HL-60 (cell line): ENCODE results near the gene TESK2.
A peak's percentile ranks its signal among the peaks of the same experiment; 100 is the strongest.

Experiments used
- DNase-seq, 2 experiments: peaks; one replicate each; pipeline ENCODE4 v3.0.0-alpha.2; 2010 to 2020; ENCODE audit warnings: low read depth in 1 of 2, low spot score in 1 of 2
- H3K27ac ChIP-seq: fragments of 250-450 bp; sonication (Bioruptor Pico); replicated peaks from 2 replicates; pipeline ENCODE4 v1.5.1; 2020; ENCODE audit warnings: mild to moderate bottlenecking, moderate library complexity
- H3K27me3 ChIP-seq: fragments of 250-450 bp; sonication (Bioruptor Pico); 2 replicates; pipeline ENCODE4 v1.5.1; 2021; ENCODE audit warnings: mild to moderate bottlenecking, moderate library complexity; ENCODE audit not compliant: insufficient read depth, poor library complexity, severe bottlenecking
- H3K4me3 ChIP-seq: replicated peaks from 2 replicates; pipeline ENCODE4 v1.5.1; 2011; ENCODE audit warnings: mild to moderate bottlenecking, control low read depth, low read length; ENCODE audit not compliant: insufficient read depth
- CTCF ChIP-seq: IDR thresholded peaks from one replicate; pipeline ENCODE4 v1.5.1; 2011; ENCODE audit warnings: low read length, control low read depth, inconsistent platforms; ENCODE audit not compliant: insufficient read depth
- GABPA ChIP-seq: IDR thresholded peaks from 2 replicates; pipeline ENCODE4 v1.6.1; 2012; ENCODE audit warnings: low read depth
- POLR2AphosphoS5 ChIP-seq: IDR thresholded peaks from 2 replicates; pipeline ENCODE4 v1.6.1; 2012; ENCODE audit warnings: low read depth
- REST ChIP-seq: IDR thresholded peaks from 2 replicates; pipeline ENCODE4 v1.6.1; 2012; ENCODE audit warnings: low read depth; ENCODE audit not compliant: insufficient replicate concordance
- SPI1 ChIP-seq: IDR thresholded peaks from 2 replicates; pipeline ENCODE4 v1.6.1; 2012; ENCODE audit warnings: low read depth, mild to moderate bottlenecking, borderline replicate concordance

The TESK2 gene

GRCh38 chr1:45328680-45329079, 162.3 kb downstream of the TESK2 start:
- no peak overlapping the region for H3K27ac ChIP-seq
- peak overlapping the region; percentile 64 for H3K4me3 ChIP-seq
- TF ChIP-seq GABPA (no peak), CTCF (no peak), SPI1 (no peak), REST (no peak), POLR2AphosphoS5 (no peak)
- no peak for DNase-seq
- H3K27me3 ChIP-seq, result no peaks in the 10 kb centered on the region

- DNase-seq, result peak; percentile 29 to 35
- Histone ChIP-seq H3K4me3 (peak overlapping the region; percentile 64), H3K27ac (peak overlapping the region; percentile 76), H3K27me3 (no peaks in the 10 kb centered on the region)
- TF ChIP-seq POLR2AphosphoS5 (no peak; the same call in 1 of the 2 replicates), REST (no peak), SPI1 (no peak), CTCF (no peak), GABPA (no peak)
Measured at GRCh38 chr1:45327644-45328515, 163.1 kb downstream of the TESK2 start.

- Histone ChIP-seq H3K27me3 (no peaks in the 10 kb centered on the region), H3K4me3 (peak within 1 kb of the TSS; percentile 64), H3K27ac (peak within 1 kb of the TSS; percentile 76)
- peak; percentile 65 to 88 for DNase-seq
- TF ChIP-seq POLR2AphosphoS5, result peak; percentile 72; the same call in 1 of the 2 replicates
- peak; percentile 34 for TF ChIP-seq REST
- no peak for TF ChIP-seq CTCF
Measured at GRCh38 chr1:45326627-45327623, 164.0 kb downstream of the TESK2 start, which contains the start of gene HPDL. Gene HPDL, plus strand, starts transcription at chr1:45326895. Its CDS starts 254 bp downstream, at chr1:45327149.
